ENCODE measurements around the gene RBBP6. TPM values are rescaled to one million over a fixed set of nuclear protein-coding genes. Genes with fewer than 3 reads are reported as not detected.

The RBBP6 gene
- total RNA-seq, 1 experiment from 2014 or later: 54.8 TPM

DNA sequence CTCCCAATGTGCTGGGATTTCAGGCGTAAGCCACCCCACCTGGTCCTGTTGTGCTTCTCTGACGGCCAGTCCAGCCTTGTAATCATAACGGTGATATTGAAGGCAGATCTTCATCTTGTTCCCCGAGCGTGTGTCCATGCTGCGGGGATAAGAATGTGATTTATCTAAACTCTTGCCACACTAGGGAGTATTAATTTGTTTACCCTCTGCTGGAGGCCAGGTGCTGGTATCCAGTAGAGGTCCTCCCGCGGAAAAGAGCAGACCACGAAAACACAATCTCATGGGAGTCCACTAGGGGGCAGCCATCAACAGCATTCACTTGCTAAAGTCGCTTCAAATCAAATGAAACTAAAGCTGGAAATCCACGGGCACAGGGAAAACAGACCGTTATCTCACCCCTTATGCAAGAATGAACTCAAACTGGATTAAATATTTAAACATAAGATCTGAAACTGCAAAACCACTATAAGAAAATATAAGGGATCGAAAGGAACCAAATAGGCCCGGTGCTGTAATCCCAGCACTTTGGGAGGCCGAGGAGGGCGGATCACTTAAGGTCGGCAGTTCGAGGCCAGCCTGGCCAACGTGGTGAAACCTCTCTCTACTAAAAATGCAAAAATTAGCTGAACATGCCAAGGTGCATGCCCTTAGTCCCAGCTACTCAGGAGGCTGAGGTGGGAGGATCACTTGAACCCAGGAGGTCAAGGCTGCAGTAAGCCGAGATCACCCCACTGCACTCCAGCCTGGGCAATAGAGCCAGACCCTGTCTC lies 22.3 kb upstream of the RBBP6 start:
- no peak overlapping the region for H2BK5ac ChIP-seq (ENCODE audit: insufficient read length, low read length)
- no peak overlapping the region for H3K14ac ChIP-seq (ENCODE audit: insufficient read depth, low read length)
- no peak overlapping the region for H3K9ac ChIP-seq (ENCODE audit: extremely low read depth, insufficient read length, low read length)
- H3K79me1 ChIP-seq (ENCODE audit: insufficient read depth, low read depth, low read length, poor library complexity, severe bottlenecking): no peaks in the 10 kb centered on the region
- TF ChIP-seq, protein P1, sequence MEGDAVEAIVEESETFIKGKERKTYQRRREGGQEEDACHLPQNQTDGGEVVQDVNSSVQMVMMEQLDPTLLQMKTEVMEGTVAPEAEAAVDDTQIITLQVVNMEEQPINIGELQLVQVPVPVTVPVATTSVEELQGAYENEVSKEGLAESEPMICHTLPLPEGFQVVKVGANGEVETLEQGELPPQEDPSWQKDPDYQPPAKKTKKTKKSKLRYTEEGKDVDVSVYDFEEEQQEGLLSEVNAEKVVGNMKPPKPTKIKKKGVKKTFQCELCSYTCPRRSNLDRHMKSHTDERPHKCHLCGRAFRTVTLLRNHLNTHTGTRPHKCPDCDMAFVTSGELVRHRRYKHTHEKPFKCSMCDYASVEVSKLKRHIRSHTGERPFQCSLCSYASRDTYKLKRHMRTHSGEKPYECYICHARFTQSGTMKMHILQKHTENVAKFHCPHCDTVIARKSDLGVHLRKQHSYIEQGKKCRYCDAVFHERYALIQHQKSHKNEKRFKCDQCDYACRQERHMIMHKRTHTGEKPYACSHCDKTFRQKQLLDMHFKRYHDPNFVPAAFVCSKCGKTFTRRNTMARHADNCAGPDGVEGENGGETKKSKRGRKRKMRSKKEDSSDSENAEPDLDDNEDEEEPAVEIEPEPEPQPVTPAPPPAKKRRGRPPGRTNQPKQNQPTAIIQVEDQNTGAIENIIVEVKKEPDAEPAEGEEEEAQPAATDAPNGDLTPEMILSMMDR (conservative IDR thresholded peaks at IDR 0.05): peak; percentile 90
- no peak overlapping the region for H2BK120ac ChIP-seq (ENCODE audit: low read depth, low read length, poor library complexity, severe bottlenecking)
- H3K4me2 ChIP-seq (ENCODE audit: insufficient read depth, insufficient read length, low read length): no peak overlapping the region
- H3K27ac ChIP-seq (ENCODE audit: insufficient read length, low read depth, low read length): no peak overlapping the region
- H3K27me3 Mint-ChIP-seq (ENCODE audit: low read depth): peaks cover 4% of the 10 kb centered on the region
- H3K4me1 ChIP-seq (ENCODE audit: insufficient read depth, low read length): no peaks in the 10 kb centered on the region
- H3K27ac Mint-ChIP-seq: 0 out of 7 replicates have a peak overlapping the region, but pooled peaks of 1 of the 3 experiments have one; percentile 34
- H3K4ac ChIP-seq (ENCODE audit: low read depth, low read length): no peak overlapping the region
- H2BK20ac ChIP-seq (ENCODE audit: low read depth, low read length, poor library complexity, severe bottlenecking): no peak overlapping the region
- no peak overlapping the region for H3K4me3 Mint-ChIP-seq
- no peak overlapping the region for H4K91ac ChIP-seq (ENCODE audit: insufficient read length, low read depth, low read length)
- no peaks in the 10 kb centered on the region for H3K36me3 Mint-ChIP-seq (ENCODE audit: insufficient read depth in 1 of 3, low read depth in 3 of 3)
- H3K9me3 Mint-ChIP-seq: no peaks in the 10 kb centered on the region
- H4K8ac ChIP-seq (replicated peaks; ENCODE audit: insufficient read length, low read depth, low read length): no peak overlapping the region
- no peak overlapping the region for H2AK5ac ChIP-seq (ENCODE audit: insufficient read length, low read length)
- H2BK12ac ChIP-seq (ENCODE audit: insufficient read length, low read depth, low read length): no peak overlapping the region
- H3K9me3 ChIP-seq (ENCODE audit: control insufficient read depth, low read depth, low read length): no peaks in the 10 kb centered on the region
- no peak overlapping the region for H3T11ph ChIP-seq (ENCODE audit: low read length)
- no peaks in the 10 kb centered on the region for H3K79me2 ChIP-seq (ENCODE audit: insufficient read depth, low read length)
- H3K23me2 ChIP-seq (ENCODE audit: insufficient read length, low read depth, low read length, poor library complexity, severe bottlenecking): no peaks in the 10 kb centered on the region
- H3K27me3 ChIP-seq (ENCODE audit: insufficient read depth, low read length): no peaks in the 10 kb centered on the region
- H3K18ac ChIP-seq (ENCODE audit: insufficient read length, low read depth, low read length): no peak overlapping the region
- DNase-seq: peak; percentile 84
- no peak overlapping the region for H2BK15ac ChIP-seq (ENCODE audit: low read depth, low read length)
- no peak overlapping the region for H4K5ac ChIP-seq (ENCODE audit: insufficient read length, low read depth, low read length)
- H3K56ac ChIP-seq (ENCODE audit: insufficient read length, low read depth, low read length): no peak overlapping the region
- no peak overlapping the region for H2AFZ ChIP-seq (ENCODE audit: low read length)
- no peaks in the 10 kb centered on the region for H4K20me1 ChIP-seq (ENCODE audit: control insufficient read depth, insufficient read depth, insufficient read length)
- H3K23ac ChIP-seq (ENCODE audit: insufficient read length, low read depth, low read length): no peak overlapping the region
- no CpG with 5 or more reads among the region's 20 CpGs for WGBS (ENCODE audit: extremely low coverage, insufficient read length, low lambda C conversion rate)
- H3K4me1 Mint-ChIP-seq: peaks cover 4 to 8% of the 10 kb centered on the region in 2 experiments; a peak in 3 of 4 replicates

Measured in H9 (cell line).